Esophagus muscularis mucosa (tissue), 4 donors: ENCODE data around the gene SPEG. TPM values are rescaled to one million over a fixed set of nuclear protein-coding genes. Genes with fewer than 3 reads are reported as not detected.

Source experiments
- DNase-seq: peaks from one replicate; pipeline ENCODE4 v3.0.0-alpha.2; 2017; ENCODE audit errors: extremely low spot score
- H3K27ac ChIP-seq, 4 donors: fragments of 200-600 bp; sonication (generic); replicated peaks in 1 of 4; 1 replicate in 3 of 4; 2 replicates in 1 of 4; pipeline ENCODE4 v1.5.1; 2016 to 2019; ENCODE audit warnings: mild to moderate bottlenecking in 1 of 4
- H3K27me3 ChIP-seq, 4 donors: fragments of 200-600 bp; sonication (generic); one replicate each; pipeline versions ENCODE4 v1.5.1 to v1.6.0; 2016 to 2019
- H3K36me3 ChIP-seq, 4 donors: fragments of 200-600 bp; sonication (generic); one replicate each; pipeline ENCODE4 v1.5.1; 2016 to 2019
- H3K4me1 ChIP-seq, 4 donors: fragments of 200-600 bp; sonication (generic); one replicate each; pipeline ENCODE4 v1.5.1; 2016 to 2019
- H3K4me3 ChIP-seq, 4 donors: fragments of 200-600 bp; sonication (generic); 1 replicate in 2 of 4; 2 replicates in 2 of 4; pipeline ENCODE4 v1.5.1; 2016 to 2019; ENCODE audit warnings: mild to moderate bottlenecking in 4 of 4, moderate library complexity in 1 of 4
- H3K9me3 ChIP-seq, 4 donors: fragments of 200-600 bp; sonication (generic); 1 replicate in 3 of 4; 2 replicates in 1 of 4; pipeline ENCODE4 v1.5.1; 2016 to 2019
- CTCF ChIP-seq, 3 experiments: fragments of 200-600 bp in 2 of 3; fragments of 450-650 bp in 1 of 3; sonication (generic) in 2 of 3; IDR thresholded peaks; one replicate each; pipeline ENCODE4 v1.5.1; 2017 to 2019; ENCODE audit warnings: antibody characterized with exemption in 3 of 3, mild to moderate bottlenecking in 2 of 3, moderate library complexity in 1 of 3
- EP300 ChIP-seq: sonication (generic); formaldehyde crosslinking; IDR thresholded peaks from one replicate; pipeline ENCODE4 v1.6.1; 2017; ENCODE audit warnings: antibody characterized with exemption
- POLR2A ChIP-seq: fragments of 450-650 bp; IDR thresholded peaks from one replicate; pipeline ENCODE4 v1.6.1; 2017; ENCODE audit warnings: antibody characterized with exemption, moderate library complexity, mild to moderate bottlenecking, low read depth
- POLR2AphosphoS5 ChIP-seq, 2 donors: sonication (generic); formaldehyde crosslinking; IDR thresholded peaks; one replicate each; pipeline ENCODE4 v1.6.1; 2017; ENCODE audit warnings: antibody characterized with exemption in 2 of 2
- WGBS: methylation state at CpG from one replicate; pipeline ENCODE4 v1.1.5; 2018; 5-methylcytosine and 5-hydroxymethylcytosine counted together
- intact Hi-C: fragments of 100-400 bp; cut with DNase I; formaldehyde crosslinking; loops from one replicate; pipeline ENCODE4 v1.15.1; 2023
- total RNA-seq, 4 donors: library from RNA; depleted of rRNA; stranded (reverse); fragments of >200 nt; gene quantifications; one replicate each; pipeline versions ENCODE4 v1.1.0 to v1.2.1, GENCODE V29; 2016

The SPEG gene
- total RNA-seq, 4 donors from 2014 or later, result 115 to 251 (median 180) TPM

GRCh38 chr2:219472629-219473187 is 38.1 kb downstream of the SPEG start:
- Histone ChIP-seq H3K27ac (peak overlapping the region; percentile 62 to 99 (median 94)), H3K36me3 (peaks cover 10 to 64% (median 34%) of the 10 kb centered on the region in 4 donors), H3K4me3 (no peak overlapping the region), H3K4me1 (peaks cover 19 to 93% (median 71%) of the 10 kb centered on the region in 4 donors), H3K27me3 (peaks cover 0 to 5% (median 0%) of the 10 kb centered on the region in 4 donors), H3K9me3 (no peaks in the 10 kb centered on the region)
- intact Hi-C loops, result no loop called here
- no peak for DNase-seq
- TF ChIP-seq EP300 (no peak), POLR2AphosphoS5 (IDR thresholded peaks at IDR 0.05) (no peak), POLR2A (no peak)
- WGBS, result 75% methylated on average over 2 of the region's 12 CpGs

GRCh38 chr2:219473511-219473910 is 38.9 kb downstream of the SPEG start:
- no peak for DNase-seq
- intact Hi-C loops, result no loop called here
- WGBS, result 71% methylated on average over 6 of the region's 18 CpGs
- peak overlapping the region; percentile 62 to 99 (median 94) for H3K27ac ChIP-seq
- H3K4me3 ChIP-seq, result no peak overlapping the region
- TF ChIP-seq EP300 (no peak), POLR2AphosphoS5 (IDR thresholded peaks at IDR 0.05) (no peak), CTCF (IDR thresholded peaks at IDR 0.05) (no peak), POLR2A (no peak)
- H3K27me3 ChIP-seq, result peaks cover 0 to 5% (median 0%) of the 10 kb centered on the region in 4 donors
- peaks cover 19 to 86% (median 65%) of the 10 kb centered on the region in 4 donors for H3K4me1 ChIP-seq
- peaks cover 16 to 70% (median 34%) of the 10 kb centered on the region in 4 donors for H3K36me3 ChIP-seq
- H3K9me3 ChIP-seq, result no peaks in the 10 kb centered on the region

GRCh38 chr2:219474285-219475060 is 39.8 kb downstream of the SPEG start:
- peaks cover 18 to 71% (median 34%) of the 10 kb centered on the region in 4 donors for H3K36me3 ChIP-seq
- TF ChIP-seq POLR2A (no peak), EP300 (no peak), CTCF (IDR thresholded peaks at IDR 0.05) (no peak), POLR2AphosphoS5 (IDR thresholded peaks at IDR 0.05) (peak in 1 of 2 donors; percentile 2)
- H3K27ac ChIP-seq, result peak overlapping the region; percentile 62 to 99 (median 94)
- intact Hi-C loops, result loop anchor here (5.0 kb wide), 1 partner anchor 58 kb away; no protein-coding TSS in a partner anchor
- peaks cover 9 to 76% (median 55%) of the 10 kb centered on the region in 4 donors for H3K4me1 ChIP-seq
- 66% methylated on average over 11 of the region's 11 CpGs for WGBS
- peaks cover 0 to 5% (median 0%) of the 10 kb centered on the region in 4 donors for H3K27me3 ChIP-seq
- no peaks in the 10 kb centered on the region for H3K9me3 ChIP-seq
- no peak overlapping the region for H3K4me3 ChIP-seq
- no peak for DNase-seq

GRCh38 chr2:219475278-219475677 is 40.6 kb downstream of the SPEG start:
- H3K27me3 ChIP-seq, result peaks cover 0 to 5% (median 0%) of the 10 kb centered on the region in 4 donors
- no peaks in the 10 kb centered on the region for H3K9me3 ChIP-seq
- peaks cover 8 to 68% (median 47%) of the 10 kb centered on the region in 4 donors for H3K4me1 ChIP-seq
- intact Hi-C loops, result loop anchor here (5.0 kb wide), 1 partner anchor 57 kb away; no protein-coding TSS in a partner anchor
- TF ChIP-seq EP300, result no peak
- TF ChIP-seq POLR2AphosphoS5 (IDR thresholded peaks at IDR 0.05), result no peak
- no peak for TF ChIP-seq POLR2A
- TF ChIP-seq CTCF (IDR thresholded peaks at IDR 0.05), result no peak
- DNase-seq, result no peak
- peak overlapping the region; percentile 62 to 99 (median 94) for H3K27ac ChIP-seq
- H3K4me3 ChIP-seq, result no peak overlapping the region
- peaks cover 26 to 79% (median 38%) of the 10 kb centered on the region in 4 donors for H3K36me3 ChIP-seq
- 43% methylated on average over 6 of the region's 6 CpGs for WGBS
